CD4-positive, alpha-beta T cell treated with Interferon gamma for 1 hour (primary cell): ENCODE measurements around the gene HDAC1.

Experiments
- DNase-seq: peaks from one replicate; pipeline ENCODE4 v3.0.0-alpha.2; 2020

The HDAC1 gene

GRCh38 chr1:32331549-32331948 lies 39.7 kb downstream of the HDAC1 start:
- DNase-seq = no peak

GRCh38 chr1:32332290-32333079 lies 40.6 kb downstream of the HDAC1 start:
- no peak for DNase-seq

- DNase-seq = no peak
Measured at GRCh38 chr1:32333251-32333963, 41.5 kb downstream of the HDAC1 start.

- no peak for DNase-seq
Measured at GRCh38 chr1:32334274-32334861, 42.5 kb downstream of the HDAC1 start.

- DNase-seq = peak; percentile 70
Measured at GRCh38 chr1:32334864-32335534, 43.1 kb downstream of the HDAC1 start.

GRCh38 chr1:32335535-32335789 lies 43.6 kb downstream of the HDAC1 start:
- no peak for DNase-seq

- peak; percentile 86 for DNase-seq
Measured at GRCh38 chr1:32335790-32336590, 44.1 kb downstream of the HDAC1 start, which contains the start of gene MARCKSL1. Gene MARCKSL1 (minus strand): TSS chr1:32336233. CDS start chr1:32336033, 200 bp downstream.

GRCh38 chr1:32336591-32336932 lies 44.7 kb downstream of the HDAC1 start:
- no peak for DNase-seq

- DNase-seq = peak; percentile 85
Measured at GRCh38 chr1:32336963-32337675, 45.2 kb downstream of the HDAC1 start.

GRCh38 chr1:32337855-32338636 lies 46.2 kb downstream of the HDAC1 start:
- DNase-seq = peak; percentile 74

- no peak for DNase-seq
Measured at GRCh38 chr1:32338637-32339145, 46.8 kb downstream of the HDAC1 start.

- DNase-seq = peak; percentile 73
Measured at GRCh38 chr1:32339363-32339978, 47.6 kb downstream of the HDAC1 start.

- no peak for DNase-seq
Measured at GRCh38 chr1:32341186-32341757, 49.4 kb downstream of the HDAC1 start.

GRCh38 chr1:32341971-32342370 lies 50.1 kb downstream of the HDAC1 start:
- DNase-seq = no peak

GRCh38 chr1:32342704-32343103 lies 50.8 kb downstream of the HDAC1 start:
- no peak for DNase-seq

GRCh38 chr1:32345289-32345827 lies 53.5 kb downstream of the HDAC1 start:
- DNase-seq = no peak

GRCh38 chr1:32346532-32347157 lies 54.8 kb downstream of the HDAC1 start:
- DNase-seq = no peak

- DNase-seq = peak; percentile 22
Measured at GRCh38 chr1:32349211-32349708, 57.4 kb downstream of the HDAC1 start.

GRCh38 chr1:32350785-32351398 lies 59.0 kb downstream of the HDAC1 start:
- DNase-seq = no peak
